HCT116 (cell line): ENCODE data around the gene ADAM15. TPM values are rescaled to one million over a fixed set of nuclear protein-coding genes. Genes with fewer than 3 reads are reported as not detected.

ENCODE experiments used
- ATAC-seq: fragments of 200-7000 bp; cut with Tn5 transposase; 2 replicates; pipeline ENCODE4 v1.9.1; 2020; ENCODE audit warnings: mild to moderate bottlenecking, moderate library complexity
- BruUV-seq: library from RNA; stranded (reverse); fragments of 400-500 nt; replicated peaks from 2 replicates; lab custom pipeline; 2021; lab: Mats Ljungman, UMichigan
- CTCF ChIA-PET: fragments of 300-600 bp; sonication (Branson Sonifier 250); formaldehyde crosslinking; loops from one replicate; lab custom pipeline; 2021; ENCODE audit warnings: antibody characterized with exemption; lab: Charles Lee
- POLR2A ChIA-PET: fragments of 300-600, 350-600 bp; sonication (Branson Sonifier 250); formaldehyde crosslinking; loops from one replicate; lab custom pipeline; 2021; ENCODE audit warnings: antibody characterized with exemption; lab: Charles Lee
- RAD21 ChIA-PET, 2 experiments: fragments of 300-600 bp; sonication (Branson Sonifier 250); formaldehyde crosslinking; loops; one replicate each; lab custom pipeline; 2023; ENCODE audit warnings: low total read pairs in 2 of 2; ENCODE audit not compliant: uncharacterized antibody in 2 of 2, unreplicated experiment in 2 of 2, low non-redundant PET in 1 of 2; lab: Charles Lee
- DNase-seq: peaks from one replicate; pipeline ENCODE4 v3.0.0-alpha.2; 2010; ENCODE audit warnings: low read depth, low spot score
- H2AFZ ChIP-seq: fragments of 200-600 bp; shearing (Covaris generic), sonication (generic); 2 replicates; pipeline ENCODE4 v1.6.1; 2017; ENCODE audit warnings: low read depth, mixed run types, mixed read lengths, antibody characterized with exemption, low read length; ENCODE audit not compliant: poor library complexity, severe bottlenecking
- H3K27ac ChIP-seq: 2 replicates; pipeline ENCODE4 v1.5.1; 2012; ENCODE audit warnings: low read depth, low read length
- H3K27me3 ChIP-seq: fragments of 200-600 bp; sonication (generic); 2 replicates; pipeline ENCODE4 v1.6.1; 2016; ENCODE audit warnings: mixed run types, low read length, mixed read lengths; ENCODE audit not compliant: insufficient read depth
- H3K36me3 ChIP-seq, 2 experiments: fragments of 200-500 bp in 1 of 2; fragments of 200-600 bp in 1 of 2; sonication (Bioruptor generic) in 1 of 2; sonication (generic) in 1 of 2; 2 replicates each; pipeline versions ENCODE4 v1.5.1 to v1.6.1; 2014 to 2016; ENCODE audit warnings: low read length in 2 of 2, inconsistent platforms in 1 of 2, mixed read lengths in 1 of 2, mixed run types in 1 of 2; ENCODE audit not compliant: insufficient read depth in 2 of 2, control insufficient read depth in 1 of 2
- H3K4me1 ChIP-seq, 2 experiments: fragments of 200-600 bp in 1 of 2; sonication (generic) in 1 of 2; 2 replicates each; pipeline versions ENCODE4 v1.5.1 to v1.6.1; 2012 to 2017; ENCODE audit warnings: low read length in 2 of 2, inconsistent platforms in 1 of 2, mild to moderate bottlenecking in 1 of 2, mixed read lengths in 1 of 2, mixed run types in 1 of 2, moderate library complexity in 1 of 2; ENCODE audit not compliant: insufficient read depth in 2 of 2, control insufficient read depth in 1 of 2
- H3K4me2 ChIP-seq: fragments of 200-600 bp; sonication (generic); 2 replicates; pipeline ENCODE4 v1.6.1; 2017; ENCODE audit warnings: mixed run types, low read length, mixed read lengths
- H3K4me3 ChIP-seq, 2 experiments: fragments of 200-600 bp in 1 of 2; sonication (generic) in 1 of 2; replicated peaks in 1 of 2; 2 replicates each; pipeline ENCODE4 v1.5.1; 2011 to 2016; ENCODE audit warnings: low read length in 2 of 2, control low read depth in 1 of 2, low read depth in 1 of 2, mild to moderate bottlenecking in 1 of 2, mixed read lengths in 1 of 2, mixed run types in 1 of 2
- H3K79me2 ChIP-seq: fragments of 200-600 bp; sonication (generic); 2 replicates; pipeline ENCODE4 v1.6.1; 2017; ENCODE audit warnings: mild to moderate bottlenecking, mixed run types, low read length, moderate library complexity, mixed read lengths; ENCODE audit not compliant: insufficient read depth
- H3K9ac ChIP-seq: fragments of 200-600 bp; sonication (generic); 2 replicates; pipeline ENCODE4 v1.6.1; 2016; ENCODE audit warnings: low read length, mixed read lengths
- H3K9me2 ChIP-seq: fragments of 200-600 bp; sonication (generic), shearing (Covaris generic); 2 replicates; pipeline ENCODE4 v1.6.1; 2017; ENCODE audit warnings: mixed run types, mild to moderate bottlenecking, moderate library complexity; ENCODE audit not compliant: insufficient read depth
- H3K9me3 ChIP-seq, 2 experiments: fragments of 200-500 bp in 1 of 2; fragments of 200-600 bp in 1 of 2; sonication (Bioruptor generic) in 1 of 2; sonication (generic) in 1 of 2; 2 replicates each; pipeline ENCODE4 v1.6.1; 2014 to 2017; ENCODE audit warnings: low read length in 2 of 2, mixed read lengths in 2 of 2, inconsistent platforms in 1 of 2, low read depth in 1 of 2, mild to moderate bottlenecking in 1 of 2, mixed run types in 1 of 2, moderate library complexity in 1 of 2; ENCODE audit not compliant: control insufficient read depth in 1 of 2, insufficient read depth in 1 of 2
- H4K20me1 ChIP-seq: fragments of 200-600 bp; sonication (generic), shearing (Covaris generic); 2 replicates; pipeline ENCODE4 v1.6.1; 2017; ENCODE audit warnings: mixed run types, mild to moderate bottlenecking, moderate library complexity; ENCODE audit not compliant: insufficient read depth
- ELF1 ChIP-seq: IDR thresholded peaks from 2 replicates; pipeline ENCODE4 v1.6.1; 2012; ENCODE audit warnings: low read depth, borderline replicate concordance
- EZH2phosphoT487 ChIP-seq: fragments of 200-600 bp; IDR thresholded peaks from 2 replicates; pipeline ENCODE4 v1.6.1; 2018; ENCODE audit warnings: antibody characterized with exemption, borderline replicate concordance
- JUND ChIP-seq: IDR thresholded peaks from 2 replicates; pipeline ENCODE4 v1.6.1; 2012
- SIN3A ChIP-seq: IDR thresholded peaks from 2 replicates; pipeline ENCODE4 v1.6.1; 2012; ENCODE audit warnings: low read depth
- ZNF274 ChIP-seq: fragments of 200-500 bp; sonication (Bioruptor generic); IDR thresholded peaks from 2 replicates; pipeline ENCODE4 v1.6.1; 2014; ENCODE audit warnings: mild to moderate bottlenecking, low read depth, low read length, inconsistent platforms
- intact Hi-C: fragments of 100-400 bp; cut with micrococcal nuclease; formaldehyde crosslinking; loops from 2 replicates; pipeline ENCODE4 v1.10.0; 2022
- total RNA-seq: library from RNA; stranded (reverse); gene quantifications from one replicate; pipeline ENCODE4 v1.2.1, GENCODE V29; 2021; ENCODE audit not compliant: unreplicated experiment
- TF ChIP-seq, protein P1 (sequence below): IDR thresholded peaks from 2 replicates; pipeline ENCODE4 v1.6.1; 2011; ENCODE audit warnings: mild to moderate bottlenecking, low read length, moderate library complexity; ENCODE audit not compliant: insufficient replicate concordance; ENCODE audit errors: extremely low read depth
- TF ChIP-seq, protein P2 (sequence below): IDR thresholded peaks from 2 replicates; pipeline ENCODE4 v1.6.1; 2012; ENCODE audit warnings: low read depth

ADAM15 gene
- total RNA-seq, 1 experiment from 2014 or later, result 149 TPM

DNA sequence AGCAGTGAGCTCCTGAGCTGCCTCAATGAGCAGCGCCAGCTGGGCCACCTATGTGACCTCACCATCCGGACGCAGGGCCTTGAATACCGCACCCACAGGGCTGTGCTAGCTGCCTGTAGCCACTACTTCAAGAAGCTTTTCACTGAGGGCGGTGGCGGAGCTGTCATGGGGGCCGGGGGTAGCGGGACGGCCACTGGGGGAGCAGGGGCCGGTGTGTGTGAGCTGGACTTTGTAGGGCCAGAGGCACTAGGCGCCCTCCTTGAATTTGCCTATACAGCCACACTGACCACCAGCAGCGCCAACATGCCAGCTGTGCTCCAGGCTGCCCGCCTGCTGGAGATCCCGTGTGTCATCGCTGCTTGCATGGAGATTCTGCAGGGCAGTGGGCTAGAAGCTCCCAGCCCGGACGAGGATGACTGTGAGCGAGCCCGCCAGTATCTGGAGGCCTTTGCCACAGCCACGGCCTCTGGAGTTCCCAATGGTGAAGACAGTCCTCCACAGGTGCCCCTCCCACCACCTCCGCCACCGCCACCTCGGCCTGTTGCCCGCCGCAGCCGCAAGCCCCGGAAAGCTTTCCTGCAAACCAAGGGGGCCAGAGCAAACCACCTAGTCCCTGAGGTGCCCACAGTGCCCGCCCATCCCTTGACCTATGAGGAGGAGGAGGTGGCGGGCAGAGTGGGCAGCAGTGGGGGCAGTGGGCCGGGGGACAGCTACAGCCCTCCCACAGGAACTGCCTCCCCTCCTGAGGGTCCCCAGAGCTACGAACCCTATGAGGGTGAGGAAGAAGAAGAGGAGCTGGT is 36.2 kb upstream of the ADAM15 start:
- peaks cover 11 to 27% of the 10 kb centered on the region in 2 experiments; a peak in 3 of 4 replicates for H3K36me3 ChIP-seq
- H4K20me1 ChIP-seq, result no peaks in the 10 kb centered on the region
- no peak overlapping the region for H3K27ac ChIP-seq
- ChIA-PET CTCF (interaction anchor here (1.5 kb wide), 1 partner anchor 36 kb away, joined by 5 read pairs; the partner anchor contains the start of gene ADAM15), POLR2A (interaction anchor here (1.1 to 1.4 kb wide), 2 partner anchors 13 to 15 kb away, joined by 3 to 7 read pairs; partner anchors contain the start of gene ZBTB7B), RAD21 (no interaction called here)
- H3K9ac ChIP-seq, result no peak overlapping the region
- H3K4me2 ChIP-seq, result no peak overlapping the region
- TF ChIP-seq, protein P1, sequence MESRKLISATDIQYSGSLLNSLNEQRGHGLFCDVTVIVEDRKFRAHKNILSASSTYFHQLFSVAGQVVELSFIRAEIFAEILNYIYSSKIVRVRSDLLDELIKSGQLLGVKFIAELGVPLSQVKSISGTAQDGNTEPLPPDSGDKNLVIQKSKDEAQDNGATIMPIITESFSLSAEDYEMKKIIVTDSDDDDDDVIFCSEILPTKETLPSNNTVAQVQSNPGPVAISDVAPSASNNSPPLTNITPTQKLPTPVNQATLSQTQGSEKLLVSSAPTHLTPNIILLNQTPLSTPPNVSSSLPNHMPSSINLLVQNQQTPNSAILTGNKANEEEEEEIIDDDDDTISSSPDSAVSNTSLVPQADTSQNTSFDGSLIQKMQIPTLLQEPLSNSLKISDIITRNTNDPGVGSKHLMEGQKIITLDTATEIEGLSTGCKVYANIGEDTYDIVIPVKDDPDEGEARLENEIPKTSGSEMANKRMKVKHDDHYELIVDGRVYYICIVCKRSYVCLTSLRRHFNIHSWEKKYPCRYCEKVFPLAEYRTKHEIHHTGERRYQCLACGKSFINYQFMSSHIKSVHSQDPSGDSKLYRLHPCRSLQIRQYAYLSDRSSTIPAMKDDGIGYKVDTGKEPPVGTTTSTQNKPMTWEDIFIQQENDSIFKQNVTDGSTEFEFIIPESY, result no peak
- TF ChIP-seq, protein P2, sequence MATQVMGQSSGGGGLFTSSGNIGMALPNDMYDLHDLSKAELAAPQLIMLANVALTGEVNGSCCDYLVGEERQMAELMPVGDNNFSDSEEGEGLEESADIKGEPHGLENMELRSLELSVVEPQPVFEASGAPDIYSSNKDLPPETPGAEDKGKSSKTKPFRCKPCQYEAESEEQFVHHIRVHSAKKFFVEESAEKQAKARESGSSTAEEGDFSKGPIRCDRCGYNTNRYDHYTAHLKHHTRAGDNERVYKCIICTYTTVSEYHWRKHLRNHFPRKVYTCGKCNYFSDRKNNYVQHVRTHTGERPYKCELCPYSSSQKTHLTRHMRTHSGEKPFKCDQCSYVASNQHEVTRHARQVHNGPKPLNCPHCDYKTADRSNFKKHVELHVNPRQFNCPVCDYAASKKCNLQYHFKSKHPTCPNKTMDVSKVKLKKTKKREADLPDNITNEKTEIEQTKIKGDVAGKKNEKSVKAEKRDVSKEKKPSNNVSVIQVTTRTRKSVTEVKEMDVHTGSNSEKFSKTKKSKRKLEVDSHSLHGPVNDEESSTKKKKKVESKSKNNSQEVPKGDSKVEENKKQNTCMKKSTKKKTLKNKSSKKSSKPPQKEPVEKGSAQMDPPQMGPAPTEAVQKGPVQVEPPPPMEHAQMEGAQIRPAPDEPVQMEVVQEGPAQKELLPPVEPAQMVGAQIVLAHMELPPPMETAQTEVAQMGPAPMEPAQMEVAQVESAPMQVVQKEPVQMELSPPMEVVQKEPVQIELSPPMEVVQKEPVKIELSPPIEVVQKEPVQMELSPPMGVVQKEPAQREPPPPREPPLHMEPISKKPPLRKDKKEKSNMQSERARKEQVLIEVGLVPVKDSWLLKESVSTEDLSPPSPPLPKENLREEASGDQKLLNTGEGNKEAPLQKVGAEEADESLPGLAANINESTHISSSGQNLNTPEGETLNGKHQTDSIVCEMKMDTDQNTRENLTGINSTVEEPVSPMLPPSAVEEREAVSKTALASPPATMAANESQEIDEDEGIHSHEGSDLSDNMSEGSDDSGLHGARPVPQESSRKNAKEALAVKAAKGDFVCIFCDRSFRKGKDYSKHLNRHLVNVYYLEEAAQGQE, result no peak
- TF ChIP-seq ZNF274 (no peak), SIN3A (no peak), ELF1 (no peak), EZH2phosphoT487 (no peak), JUND (no peak)
- no peak for ATAC-seq
- peaks cover 33% of the 10 kb centered on the region; the same call in 1 of the 2 replicates for H3K79me2 ChIP-seq
- no peak overlapping the region for H2AFZ ChIP-seq
- no peaks in the 10 kb centered on the region for H3K9me2 ChIP-seq
- no peak for DNase-seq
- no peaks in the 10 kb centered on the region for H3K27me3 ChIP-seq
- H3K4me1 ChIP-seq, result peaks cover 28 to 69% of the 10 kb centered on the region in 2 experiments
- H3K4me3 ChIP-seq, result no peak overlapping the region
- BruUV-seq, result no TSS peak
- intact Hi-C loops, result no loop called here
- no peaks in the 10 kb centered on the region for H3K9me3 ChIP-seq
